ENCODE data around the gene PTCSC3. TPM values are rescaled to one million over a fixed set of nuclear protein-coding genes. Genes with fewer than 3 reads are reported as not detected.

Gene PTCSC3
- total and polyA plus RNA-seq, 2 of the 13 experiments (the other 11 are each of a cell fraction or from before 2014, with no cell fraction given) = not detected

DNA sequence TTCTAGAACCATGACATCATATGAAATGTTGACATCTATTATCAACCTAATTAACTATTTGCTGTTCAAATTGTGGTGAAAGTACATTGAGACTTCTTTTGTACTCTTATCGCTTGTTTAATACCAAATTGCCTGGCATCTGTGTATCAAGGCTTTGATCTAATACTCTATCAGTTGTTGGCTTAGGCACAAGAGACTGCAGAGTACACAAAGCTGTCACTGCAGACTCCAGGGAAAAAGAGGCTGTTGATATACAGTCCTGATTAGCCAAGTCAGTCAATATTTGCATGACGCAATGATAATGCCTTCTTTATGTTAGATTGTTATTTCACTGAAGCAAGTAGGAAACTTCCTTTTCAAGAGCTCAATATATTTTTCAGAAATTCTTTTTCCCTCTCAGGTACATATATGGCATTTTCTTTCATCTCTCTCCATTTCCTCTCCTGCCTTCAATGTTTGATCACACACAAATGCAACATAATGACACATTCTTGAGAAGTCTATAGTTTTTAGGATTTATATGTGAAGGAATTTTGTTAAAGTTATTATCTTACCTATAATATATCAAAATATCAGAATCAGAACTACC, 32.3 kb upstream of the PTCSC3 start (continued):
- TF ChIP-seq, protein P1, sequence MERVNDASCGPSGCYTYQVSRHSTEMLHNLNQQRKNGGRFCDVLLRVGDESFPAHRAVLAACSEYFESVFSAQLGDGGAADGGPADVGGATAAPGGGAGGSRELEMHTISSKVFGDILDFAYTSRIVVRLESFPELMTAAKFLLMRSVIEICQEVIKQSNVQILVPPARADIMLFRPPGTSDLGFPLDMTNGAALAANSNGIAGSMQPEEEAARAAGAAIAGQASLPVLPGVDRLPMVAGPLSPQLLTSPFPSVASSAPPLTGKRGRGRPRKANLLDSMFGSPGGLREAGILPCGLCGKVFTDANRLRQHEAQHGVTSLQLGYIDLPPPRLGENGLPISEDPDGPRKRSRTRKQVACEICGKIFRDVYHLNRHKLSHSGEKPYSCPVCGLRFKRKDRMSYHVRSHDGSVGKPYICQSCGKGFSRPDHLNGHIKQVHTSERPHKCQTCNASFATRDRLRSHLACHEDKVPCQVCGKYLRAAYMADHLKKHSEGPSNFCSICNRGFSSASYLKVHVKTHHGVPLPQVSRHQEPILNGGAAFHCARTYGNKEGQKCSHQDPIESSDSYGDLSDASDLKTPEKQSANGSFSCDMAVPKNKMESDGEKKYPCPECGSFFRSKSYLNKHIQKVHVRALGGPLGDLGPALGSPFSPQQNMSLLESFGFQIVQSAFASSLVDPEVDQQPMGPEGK (CRISPR knock-in tag; IDR thresholded peaks at IDR 0.05) = peak; percentile 50; the same call in 1 of the 2 replicates
- TF ChIP-seq HCFC1 (IDR thresholded peaks at IDR 0.05; ENCODE audit: low read depth, low read length) (no peak), KLF13 (CRISPR knock-in tag; IDR thresholded peaks at IDR 0.05) (no peak), ZNF3 (CRISPR knock-in tag; IDR thresholded peaks at IDR 0.05) (0 out of 2 replicates have a peak, but pooled peaks have one; percentile 43), ZNF850 (CRISPR knock-in tag; conservative IDR thresholded peaks at IDR 0.05) (no peak), THYN1 (CRISPR knock-in tag; IDR thresholded peaks at IDR 0.05; ENCODE audit: borderline replicate concordance, low read depth) (no peak), ZNF12 (CRISPR knock-in tag; IDR thresholded peaks at IDR 0.05) (peak; percentile 85; the same call in 1 of the 2 replicates), ZNF775 (CRISPR knock-in tag; IDR thresholded peaks at IDR 0.05; ENCODE audit: borderline replicate concordance) (no peak), REPIN1 (CRISPR knock-in tag; IDR thresholded peaks at IDR 0.05; ENCODE audit: borderline replicate concordance, low read depth) (peak; percentile 37; the same call in 1 of the 2 replicates), ATF7 (IDR thresholded peaks at IDR 0.05) (peak; percentile 91), ATF7 (CRISPR knock-in tag; IDR thresholded peaks at IDR 0.05) (no peak; the same call in 1 of the 2 replicates), TAF1 (CRISPR knock-in tag; IDR thresholded peaks at IDR 0.05) (no peak), PHF20 (CRISPR knock-in tag; IDR thresholded peaks at IDR 0.05) (no peak), HNRNPH1 (optimal IDR thresholded peaks at IDR 0.05; ENCODE audit: low read depth, low read length) (no peak), BATF2 (CRISPR knock-in tag; IDR thresholded peaks at IDR 0.05) (no peak), ZNF747 (CRISPR knock-in tag; IDR thresholded peaks at IDR 0.05; ENCODE audit: borderline replicate concordance) (no peak), ZSCAN9 (CRISPR knock-in tag; IDR thresholded peaks at IDR 0.05; ENCODE audit: borderline replicate concordance) (no peak), MTERF4 (CRISPR knock-in tag; IDR thresholded peaks at IDR 0.05) (no peak), DPF2 (CRISPR knock-in tag; IDR thresholded peaks at IDR 0.05; ENCODE audit: borderline replicate concordance, low read depth) (0 out of 2 replicates have a peak, but pooled peaks have one; percentile 32), ZNF101 (CRISPR knock-in tag; IDR thresholded peaks at IDR 0.05; ENCODE audit: borderline replicate concordance, low read depth) (no peak), AHR (CRISPR knock-in tag; IDR thresholded peaks at IDR 0.05) (no peak), ZSCAN20 (CRISPR knock-in tag; IDR thresholded peaks at IDR 0.05; ENCODE audit: borderline replicate concordance) (no peak), TIGD3 (CRISPR knock-in tag; IDR thresholded peaks at IDR 0.05; ENCODE audit: borderline replicate concordance) (no peak)
- TF ChIP-seq, protein P2, sequence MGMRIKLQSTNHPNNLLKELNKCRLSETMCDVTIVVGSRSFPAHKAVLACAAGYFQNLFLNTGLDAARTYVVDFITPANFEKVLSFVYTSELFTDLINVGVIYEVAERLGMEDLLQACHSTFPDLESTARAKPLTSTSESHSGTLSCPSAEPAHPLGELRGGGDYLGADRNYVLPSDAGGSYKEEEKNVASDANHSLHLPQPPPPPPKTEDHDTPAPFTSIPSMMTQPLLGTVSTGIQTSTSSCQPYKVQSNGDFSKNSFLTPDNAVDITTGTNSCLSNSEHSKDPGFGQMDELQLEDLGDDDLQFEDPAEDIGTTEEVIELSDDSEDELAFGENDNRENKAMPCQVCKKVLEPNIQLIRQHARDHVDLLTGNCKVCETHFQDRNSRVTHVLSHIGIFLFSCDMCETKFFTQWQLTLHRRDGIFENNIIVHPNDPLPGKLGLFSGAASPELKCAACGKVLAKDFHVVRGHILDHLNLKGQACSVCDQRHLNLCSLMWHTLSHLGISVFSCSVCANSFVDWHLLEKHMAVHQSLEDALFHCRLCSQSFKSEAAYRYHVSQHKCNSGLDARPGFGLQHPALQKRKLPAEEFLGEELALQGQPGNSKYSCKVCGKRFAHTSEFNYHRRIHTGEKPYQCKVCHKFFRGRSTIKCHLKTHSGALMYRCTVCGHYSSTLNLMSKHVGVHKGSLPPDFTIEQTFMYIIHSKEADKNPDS (CRISPR knock-in tag; IDR thresholded peaks at IDR 0.05) = no peak

Data from HepG2 (cell line).